DMS53 treated with DMSO at 0.1 percent for 48 hours (cell line): ENCODE results near the gene CHPF.

Experiments
- DNase-seq: peaks from one replicate; lab custom pipeline; 2025; ENCODE audit not compliant: unreplicated experiment; lab: John Stamatoyannopoulos, UW

CHPF gene, protein sequence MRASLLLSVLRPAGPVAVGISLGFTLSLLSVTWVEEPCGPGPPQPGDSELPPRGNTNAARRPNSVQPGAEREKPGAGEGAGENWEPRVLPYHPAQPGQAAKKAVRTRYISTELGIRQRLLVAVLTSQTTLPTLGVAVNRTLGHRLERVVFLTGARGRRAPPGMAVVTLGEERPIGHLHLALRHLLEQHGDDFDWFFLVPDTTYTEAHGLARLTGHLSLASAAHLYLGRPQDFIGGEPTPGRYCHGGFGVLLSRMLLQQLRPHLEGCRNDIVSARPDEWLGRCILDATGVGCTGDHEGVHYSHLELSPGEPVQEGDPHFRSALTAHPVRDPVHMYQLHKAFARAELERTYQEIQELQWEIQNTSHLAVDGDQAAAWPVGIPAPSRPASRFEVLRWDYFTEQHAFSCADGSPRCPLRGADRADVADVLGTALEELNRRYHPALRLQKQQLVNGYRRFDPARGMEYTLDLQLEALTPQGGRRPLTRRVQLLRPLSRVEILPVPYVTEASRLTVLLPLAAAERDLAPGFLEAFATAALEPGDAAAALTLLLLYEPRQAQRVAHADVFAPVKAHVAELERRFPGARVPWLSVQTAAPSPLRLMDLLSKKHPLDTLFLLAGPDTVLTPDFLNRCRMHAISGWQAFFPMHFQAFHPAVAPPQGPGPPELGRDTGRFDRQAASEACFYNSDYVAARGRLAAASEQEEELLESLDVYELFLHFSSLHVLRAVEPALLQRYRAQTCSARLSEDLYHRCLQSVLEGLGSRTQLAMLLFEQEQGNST

DNA sequence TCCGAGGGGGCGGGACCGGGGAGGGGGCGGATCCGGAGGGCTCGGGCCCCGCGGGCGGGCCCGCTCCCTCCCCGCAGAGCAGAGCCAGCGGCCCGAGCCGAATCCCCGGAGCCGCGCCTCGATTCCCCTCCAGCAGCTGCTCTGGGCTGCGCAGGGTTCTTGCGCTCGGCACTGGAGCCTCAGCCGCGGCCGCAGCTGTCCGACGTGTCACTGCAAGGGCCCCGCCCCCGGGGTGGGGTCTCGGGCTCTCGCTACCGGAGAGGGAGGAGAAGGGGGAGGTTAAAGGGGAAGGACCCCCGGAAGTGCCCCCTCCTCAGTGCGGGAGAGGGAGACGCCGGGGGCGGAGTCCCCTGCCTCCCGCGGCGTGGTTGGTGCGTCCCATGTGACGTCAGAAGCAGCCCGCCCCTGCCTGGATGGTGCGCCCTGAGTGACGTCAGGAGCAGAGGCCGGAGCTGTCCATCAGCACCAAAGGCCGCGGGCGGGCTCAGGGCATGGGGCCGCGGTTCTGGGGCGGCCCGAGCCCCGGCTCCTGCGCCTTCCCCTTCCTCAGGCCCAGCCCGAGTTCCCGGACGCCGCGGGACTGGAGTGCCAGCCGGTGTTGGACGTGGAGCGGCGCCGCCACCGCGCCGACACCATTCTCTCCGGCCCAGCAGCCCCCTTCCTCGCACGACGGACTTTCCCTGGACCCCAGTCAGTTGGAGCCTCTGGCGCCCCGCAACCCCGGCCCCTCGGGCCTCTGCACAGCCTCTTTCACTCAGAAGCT lies at the start of gene CHPF, which contains the start of gene TMEM198:
Gene CHPF (minus strand): TSS at position 214 of the 763 bp plus-strand sequence. CDS start 271 bp downstream, outside the sequence.
Gene TMEM198 (plus strand): TSS at position 433 of the 763 bp plus-strand sequence. CDS start 700 bp downstream, outside the sequence.
- DNase-seq = peak; percentile 89

DNA sequence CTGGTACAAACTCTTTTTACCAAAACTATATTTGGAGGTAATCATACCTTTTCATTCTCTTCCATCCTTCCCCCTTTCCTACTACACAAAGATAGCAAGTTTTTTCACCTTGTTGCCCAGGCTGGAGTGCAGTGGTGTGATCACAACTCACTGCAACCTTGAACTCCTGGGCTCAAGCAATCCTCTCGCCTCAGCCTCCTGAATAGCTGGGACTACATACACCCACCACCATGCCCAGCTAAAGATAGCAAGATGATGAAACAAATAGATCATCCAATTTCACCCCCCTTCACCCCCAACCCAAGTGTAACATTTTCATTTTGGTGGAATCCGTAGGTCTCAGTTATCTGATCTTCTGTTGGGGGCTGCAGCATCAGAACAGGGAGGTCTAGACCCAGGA lies 49.5 kb upstream of the CHPF start:
- DNase-seq = no peak

DNA sequence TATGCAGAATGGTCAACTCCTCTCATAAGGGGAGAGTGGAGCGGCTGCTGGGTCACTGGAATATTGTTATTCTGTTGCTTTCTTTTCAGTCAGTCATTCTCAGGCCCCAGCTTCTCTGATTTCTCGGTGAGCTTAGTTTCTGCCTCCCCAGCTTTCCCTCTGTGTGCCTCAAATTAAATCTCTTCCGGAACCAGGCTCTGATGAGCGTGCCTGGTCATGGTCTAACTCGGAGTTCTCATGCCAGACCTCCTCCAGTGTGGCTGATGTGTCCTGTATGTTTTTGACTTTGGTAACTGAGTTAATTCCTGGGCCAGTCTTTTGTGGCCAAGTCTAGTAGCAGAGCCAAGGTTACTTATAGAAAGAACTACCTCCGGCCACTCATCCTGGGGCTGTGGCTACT lies 49.1 kb upstream of the CHPF start:
- DNase-seq = no peak

DNA sequence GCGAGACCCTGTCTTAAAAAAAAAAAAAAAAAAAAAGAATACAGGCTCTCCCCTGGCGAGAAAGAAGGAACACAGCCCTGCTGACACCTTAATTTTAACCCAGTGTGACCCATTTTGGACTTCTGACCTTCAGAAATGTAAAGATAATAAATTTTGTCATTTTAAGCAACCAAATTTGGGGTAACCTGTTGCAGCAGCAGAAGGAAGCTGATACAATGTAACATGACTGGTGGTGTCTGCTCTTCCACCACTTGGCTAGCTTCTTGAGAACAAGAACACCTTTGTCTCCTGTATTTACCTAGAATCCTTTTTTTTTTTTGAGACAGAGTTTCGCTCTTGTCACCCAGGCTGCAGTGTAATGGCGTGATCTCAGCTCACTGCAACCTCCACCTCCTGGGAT lies 47.5 kb upstream of the CHPF start:
- DNase-seq = no peak

DNA sequence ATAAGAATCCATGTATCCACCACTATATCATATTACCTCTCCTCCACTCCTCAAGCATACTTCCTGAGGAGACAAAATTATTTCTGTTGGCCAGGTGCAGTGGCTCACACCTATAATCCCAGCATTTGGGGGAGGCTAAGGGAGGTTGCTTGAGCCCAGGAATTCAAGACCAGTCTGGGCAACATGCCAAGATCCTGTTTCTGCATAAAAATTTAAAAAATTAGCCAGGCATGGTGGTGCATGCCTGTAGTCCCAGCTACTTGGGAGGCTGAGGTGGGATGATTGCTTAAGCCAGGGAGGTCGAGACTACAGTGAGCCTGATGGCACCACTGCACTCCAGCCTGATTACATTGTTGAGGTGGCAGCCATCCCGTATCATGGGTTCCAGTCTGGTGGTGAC lies 37.7 kb upstream of the CHPF start:
- DNase-seq = no peak

DNA sequence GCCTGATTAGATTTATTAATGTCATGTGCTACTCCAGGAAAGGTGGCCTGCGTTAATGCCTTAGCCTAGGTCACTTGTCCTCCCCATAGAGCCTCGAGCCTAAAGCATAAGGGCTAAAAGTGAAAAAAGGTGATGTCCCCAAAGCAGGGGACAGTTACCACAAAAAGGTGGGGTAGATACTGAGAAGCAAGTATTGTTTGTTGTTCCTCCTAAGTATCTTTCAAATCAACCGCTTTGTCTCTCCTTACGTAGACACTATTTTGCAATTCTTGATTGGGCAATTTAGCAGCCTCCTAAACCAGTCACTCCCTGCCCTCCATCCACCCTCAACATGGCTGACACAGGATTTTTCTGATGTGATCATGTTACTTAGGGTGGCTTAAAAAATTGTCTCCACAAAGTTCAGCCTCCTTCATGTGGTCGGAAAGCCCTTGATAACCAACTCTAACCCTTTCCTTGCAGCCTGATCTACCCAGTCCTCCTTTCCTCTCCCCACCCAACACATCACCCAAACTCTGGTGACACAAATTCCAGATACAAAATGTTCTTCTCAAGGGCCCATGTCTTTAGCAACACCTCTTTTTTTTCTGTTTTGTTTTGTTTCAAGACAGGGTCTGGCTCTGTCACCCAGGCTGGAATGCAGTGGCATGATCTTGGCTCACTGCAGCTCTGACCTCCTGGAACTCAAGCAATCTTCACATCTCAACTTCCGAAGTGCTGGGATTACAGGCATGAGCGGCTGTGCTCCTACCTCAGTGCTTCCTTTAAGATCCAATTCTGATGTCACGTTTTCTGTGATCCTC lies 35.4 kb upstream of the CHPF start:
- DNase-seq = no peak

DNA sequence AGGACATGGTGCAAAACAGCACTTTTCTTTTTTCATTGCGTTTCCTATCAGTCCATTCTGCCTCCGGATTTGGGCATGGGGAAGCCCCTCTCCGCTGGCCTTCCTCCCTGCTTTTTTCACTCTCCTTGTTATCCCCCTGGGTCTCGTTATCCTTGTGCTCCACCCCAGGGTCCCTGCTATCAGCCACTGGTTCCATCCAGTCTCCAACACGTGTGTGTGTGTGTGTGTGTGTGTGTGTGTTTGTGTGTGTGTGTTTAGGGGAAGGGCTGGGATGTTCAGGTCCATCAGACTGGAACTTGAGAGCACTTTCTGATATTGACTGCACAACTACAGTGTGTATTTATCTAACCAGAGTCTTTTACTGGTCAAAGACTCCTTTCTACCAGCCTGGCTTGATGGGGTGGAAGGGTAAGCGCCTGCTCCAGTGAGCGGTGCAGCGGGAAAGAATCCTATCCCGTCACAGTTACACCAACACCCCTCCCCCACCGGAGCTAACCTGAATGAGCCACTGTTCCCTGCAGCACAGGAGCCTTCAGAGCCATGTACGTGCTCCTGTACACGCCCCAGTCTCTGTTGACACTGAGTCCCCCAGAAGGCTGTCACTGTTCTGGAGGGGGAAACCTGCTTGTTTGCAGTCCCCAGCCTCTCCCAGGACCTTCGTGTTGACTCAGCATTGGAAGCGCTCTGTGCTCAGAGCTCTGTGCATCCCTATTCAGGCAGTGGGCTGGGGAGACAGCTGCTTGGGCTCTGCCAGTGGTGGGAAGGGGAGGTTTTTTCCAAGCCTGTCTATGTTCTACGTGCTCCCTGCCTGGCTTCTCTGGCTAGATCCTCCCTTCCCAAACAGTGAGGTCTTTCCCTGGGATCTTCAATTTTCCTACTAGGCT lies 33.1 kb upstream of the CHPF start:
- peak; percentile 39 for DNase-seq

DNA sequence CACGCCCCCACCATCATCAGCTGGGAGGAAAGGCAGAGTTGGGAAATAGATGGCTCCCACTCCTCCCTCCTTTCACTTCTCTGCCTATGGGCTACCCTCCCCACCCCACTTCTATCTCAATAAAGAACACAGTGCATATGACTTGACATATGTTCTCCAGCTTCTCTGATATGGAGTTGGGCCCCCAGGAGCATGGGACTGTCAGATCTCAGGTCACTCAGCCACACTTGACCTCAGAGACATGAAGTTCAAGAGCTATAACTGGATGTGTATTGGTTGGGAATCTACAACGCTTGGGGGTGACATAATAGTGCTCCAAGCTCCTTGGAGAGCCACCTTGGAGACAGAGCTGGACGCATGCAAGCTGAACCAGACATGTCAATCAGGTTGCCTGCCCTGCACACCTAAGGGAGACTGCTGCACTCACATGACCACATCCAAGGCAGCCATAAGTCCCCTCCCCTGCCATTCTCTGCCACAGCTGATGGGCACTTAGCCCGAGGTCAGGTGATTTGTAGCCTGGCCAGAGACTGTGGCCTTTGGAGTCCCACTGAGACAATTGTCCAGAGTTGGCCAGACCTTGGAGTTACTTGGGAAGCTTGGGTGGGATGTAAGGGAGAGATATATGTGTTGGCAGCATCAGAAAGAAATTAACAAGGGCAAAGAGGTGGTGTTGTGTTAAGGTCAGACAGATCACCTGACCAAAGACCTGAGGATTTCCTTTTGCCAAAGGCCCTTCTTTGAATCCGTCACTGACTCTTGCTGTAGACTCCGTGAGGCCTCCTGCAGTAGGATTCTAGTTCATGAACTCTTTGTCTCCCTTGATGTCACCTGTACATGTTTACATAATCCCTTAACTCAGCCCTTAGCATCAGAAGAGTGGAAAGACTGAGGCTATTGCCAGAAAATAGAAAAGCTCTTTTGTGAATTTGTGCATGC lies 32.2 kb upstream of the CHPF start:
- no peak for DNase-seq

DNA sequence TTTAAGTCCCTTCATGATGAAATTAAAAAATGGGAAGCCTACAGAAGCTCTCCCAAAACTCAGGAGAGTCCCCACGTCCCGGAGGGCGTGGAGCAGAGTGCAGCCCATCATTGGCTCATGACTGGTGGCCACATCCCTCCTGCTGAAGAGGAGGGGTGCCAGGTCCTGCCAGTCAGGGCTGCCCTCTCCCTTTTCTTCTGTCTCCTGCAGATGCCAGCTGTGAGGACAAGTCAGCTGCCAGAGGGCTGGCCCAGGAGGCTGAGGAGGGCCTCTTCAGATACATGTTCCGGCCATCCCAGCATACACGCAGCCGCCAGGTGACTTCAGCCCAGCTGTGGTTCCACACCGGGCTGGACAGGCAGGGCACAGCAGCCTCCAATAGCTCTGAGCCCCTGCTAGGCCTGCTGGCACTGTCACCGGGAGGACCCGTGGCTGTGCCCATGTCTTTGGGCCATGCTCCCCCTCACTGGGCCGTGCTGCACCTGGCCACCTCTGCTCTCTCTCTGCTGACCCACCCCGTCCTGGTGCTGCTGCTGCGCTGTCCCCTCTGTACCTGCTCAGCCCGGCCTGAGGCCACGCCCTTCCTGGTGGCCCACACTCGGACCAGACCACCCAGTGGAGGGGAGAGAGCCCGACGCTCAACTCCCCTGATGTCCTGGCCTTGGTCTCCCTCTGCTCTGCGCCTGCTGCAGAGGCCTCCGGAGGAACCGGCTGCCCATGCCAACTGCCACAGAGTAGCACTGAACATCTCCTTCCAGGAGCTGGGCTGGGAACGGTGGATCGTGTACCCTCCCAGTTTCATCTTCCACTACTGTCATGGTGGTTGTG lies 31.1 kb upstream of the CHPF start:
- DNase-seq = peak; percentile 59

DNA sequence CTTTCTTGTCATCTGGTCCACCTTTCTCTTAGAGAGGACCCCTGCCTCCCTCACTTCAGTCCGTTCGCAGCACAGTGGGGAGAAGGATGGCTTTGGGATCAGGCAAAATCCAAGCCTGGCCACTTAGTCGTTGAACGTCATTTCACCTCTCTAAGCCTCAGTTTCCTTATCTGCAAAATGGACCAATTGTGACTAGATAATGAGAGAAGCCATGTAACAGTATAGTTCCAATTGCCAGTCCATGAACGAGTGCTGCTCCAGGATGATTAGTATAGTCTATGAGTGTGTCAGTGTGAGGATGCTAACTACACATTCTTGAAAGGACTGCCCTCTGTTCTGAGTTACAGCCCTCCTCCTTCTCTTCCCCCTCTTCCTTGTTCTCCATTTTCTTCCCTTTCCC lies 29.6 kb upstream of the CHPF start:
- peak; percentile 35 for DNase-seq

DNA sequence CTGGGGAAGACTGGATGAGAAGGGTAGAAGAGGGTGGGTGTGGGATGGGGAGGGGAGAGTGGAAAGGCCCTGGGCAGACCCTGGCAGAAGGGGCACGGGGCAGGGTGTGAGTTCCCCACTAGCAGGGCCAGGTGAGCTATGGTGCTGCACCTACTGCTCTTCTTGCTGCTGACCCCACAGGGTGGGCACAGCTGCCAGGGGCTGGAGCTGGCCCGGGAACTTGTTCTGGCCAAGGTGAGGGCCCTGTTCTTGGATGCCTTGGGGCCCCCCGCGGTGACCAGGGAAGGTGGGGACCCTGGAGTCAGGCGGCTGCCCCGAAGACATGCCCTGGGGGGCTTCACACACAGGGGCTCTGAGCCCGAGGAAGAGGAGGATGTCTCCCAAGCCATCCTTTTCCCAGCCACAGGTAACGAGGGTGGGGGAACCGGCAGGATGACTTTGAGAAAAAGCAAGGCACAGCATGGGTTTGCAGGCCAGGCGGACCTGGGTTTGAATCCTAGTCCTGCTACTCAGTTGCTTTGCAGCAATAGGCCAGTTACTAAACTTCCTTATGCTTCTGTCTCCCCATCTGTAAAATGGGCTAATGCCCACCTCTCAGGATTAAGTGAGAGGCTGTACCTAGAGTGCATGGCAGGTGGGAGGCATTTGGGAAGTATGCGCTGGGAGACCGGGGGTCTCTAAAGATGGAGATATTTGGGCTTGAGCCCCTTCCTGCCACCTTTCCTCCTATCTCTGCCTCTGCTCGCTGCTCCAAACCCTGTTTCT lies 28.8 kb upstream of the CHPF start, which contains the start of gene INHA:
Gene INHA (plus strand): TSS at position 74 of the 765 bp plus-strand sequence. CDS start 65 bp downstream, at position 139.
- DNase-seq = no peak

DNA sequence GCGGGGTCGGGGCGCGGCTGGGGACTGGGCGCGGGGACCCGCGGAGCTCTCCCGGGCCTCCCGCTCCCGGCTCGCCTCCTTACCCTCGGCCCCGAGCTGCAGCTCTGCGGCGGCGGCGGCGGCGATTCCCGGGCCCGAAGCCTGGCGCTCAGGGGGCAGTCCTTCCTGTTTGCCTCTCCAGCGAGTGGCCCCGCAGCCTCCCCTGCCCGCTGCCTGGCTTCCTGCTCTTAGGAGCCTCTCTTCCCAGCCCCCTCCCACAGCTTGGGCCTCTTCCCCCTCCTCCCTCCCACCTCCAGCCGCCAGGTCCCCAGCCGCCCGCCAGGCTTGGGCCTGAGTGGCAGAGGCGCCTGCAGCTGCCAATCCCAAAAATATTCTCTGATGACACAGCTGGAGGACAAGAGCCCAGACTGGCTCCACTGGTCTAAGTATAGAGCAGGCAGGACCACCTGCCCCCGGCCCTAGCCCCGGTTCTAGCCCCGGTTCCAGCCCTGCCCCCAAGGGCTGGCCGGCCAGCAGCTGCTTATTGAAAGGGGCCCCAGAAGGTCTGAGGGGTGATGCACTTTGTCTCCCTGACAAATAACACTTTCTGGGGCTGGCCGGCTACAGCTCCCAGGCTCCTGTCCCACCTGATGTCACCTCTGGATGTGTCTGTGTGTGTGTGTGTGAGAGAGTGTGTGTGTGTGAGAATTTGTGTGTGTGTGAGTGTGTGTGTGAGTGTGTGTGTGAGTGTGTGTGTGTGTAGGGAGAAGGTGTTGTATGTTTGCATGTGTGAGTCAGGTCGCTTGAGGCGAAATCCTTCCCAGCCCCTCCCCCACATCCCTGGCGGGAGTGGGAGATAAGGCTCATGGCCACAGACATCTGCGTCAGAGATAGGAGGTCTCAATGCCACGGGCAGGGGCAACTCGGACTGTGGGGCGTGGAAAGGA lies 28.0 kb upstream of the CHPF start, which contains the start of gene OBSL1:
Gene OBSL1 (minus strand): TSS at position 229 of the 926 bp plus-strand sequence. CDS start 307 bp downstream, outside the sequence.
- DNase-seq = peak; percentile 50

DNA sequence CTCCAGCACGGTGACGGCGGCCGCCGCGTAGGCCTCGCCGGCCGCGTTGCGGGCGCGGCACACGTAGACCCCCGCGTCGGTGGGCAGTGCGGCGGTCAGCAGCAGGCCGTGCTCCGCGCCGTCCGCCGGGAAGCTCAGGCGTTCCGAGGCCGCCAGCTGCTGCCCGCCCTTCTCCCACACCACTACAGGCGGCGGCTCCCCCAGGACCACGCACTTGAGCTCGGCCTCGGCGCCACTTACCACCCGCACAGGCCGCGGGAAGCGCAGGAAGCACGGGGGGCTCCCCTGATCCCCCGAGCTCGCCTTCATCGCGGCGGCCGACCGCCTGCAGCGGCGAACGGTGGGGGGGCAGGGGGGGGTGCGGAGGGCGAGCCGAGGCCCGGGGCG lies 27.3 kb upstream of the CHPF start:
- DNase-seq = no peak

DNA sequence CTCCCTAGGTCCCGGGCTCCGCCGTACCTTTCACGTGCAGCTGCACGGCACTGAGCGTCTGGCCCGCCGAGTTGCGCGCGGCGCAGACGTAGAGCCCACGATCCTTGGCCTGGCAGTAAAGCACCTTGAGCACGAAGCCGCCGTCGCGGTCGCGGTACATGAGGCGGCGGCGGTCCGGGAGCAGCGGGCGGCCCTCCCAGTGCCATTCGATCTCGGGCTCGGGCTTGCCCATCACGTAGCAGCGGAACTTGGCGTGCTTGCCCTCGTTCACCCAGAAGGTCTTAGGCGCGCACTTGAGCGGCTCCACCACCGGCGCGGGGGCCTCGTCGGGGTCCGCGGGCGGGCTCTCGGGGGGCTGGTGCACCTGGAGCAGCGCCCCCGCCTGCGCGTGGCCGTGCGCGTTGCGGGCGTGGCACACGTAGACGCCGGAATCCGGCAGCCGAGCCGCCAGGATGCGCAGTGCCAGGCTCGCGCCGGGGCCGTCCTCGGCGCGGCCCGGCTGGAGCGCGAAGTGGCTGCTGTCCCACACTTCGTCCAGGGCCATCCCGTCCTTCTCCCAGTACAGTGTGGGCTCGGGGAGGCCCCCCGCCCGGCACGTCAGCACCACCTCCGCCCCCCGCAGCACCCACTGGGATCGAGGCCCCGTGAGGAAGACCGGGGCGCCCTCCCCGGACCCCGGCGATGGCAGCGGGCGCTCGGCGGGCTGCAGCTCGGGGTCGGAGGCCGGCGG lies 26.8 kb upstream of the CHPF start:
- DNase-seq = no peak

DNA sequence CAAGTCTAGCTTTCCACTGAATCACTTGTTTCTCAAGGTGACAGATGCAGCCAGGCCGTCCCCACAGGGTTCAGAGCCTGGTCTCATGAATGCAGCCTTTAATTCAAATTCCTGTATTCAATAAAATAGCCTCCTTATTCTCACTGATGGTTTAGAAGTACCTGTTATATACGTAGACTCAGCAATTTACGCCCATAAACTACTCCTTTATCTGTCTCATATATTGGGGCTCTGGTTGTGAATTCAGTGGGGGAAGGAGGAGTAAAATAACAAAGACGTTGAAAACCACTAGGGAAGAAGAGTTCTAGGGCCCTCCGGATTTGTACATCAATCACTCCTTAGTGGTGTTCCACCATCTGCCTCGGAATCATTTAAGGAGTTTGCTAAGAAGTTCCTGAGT lies 26.0 kb upstream of the CHPF start:
- DNase-seq = no peak
